GM23338 (cell line): ENCODE results near the gene NFKB1. TPM values are rescaled to one million over a fixed set of nuclear protein-coding genes. Genes with fewer than 3 reads are reported as not detected.

ENCODE experiments used
- ATAC-seq: fragments of 200-7000 bp; cut with Tn5 transposase; 3 replicates; pipeline ENCODE4 v1.9.1; 2020
- DNase-seq: peaks from one replicate; pipeline ENCODE4 v3.0.0-alpha.2; 2015; ENCODE audit warnings: low spot score
- H2AFZ ChIP-seq: fragments of 200-600 bp; sonication (generic); 2 replicates; pipeline ENCODE4 v1.8.0; 2016; ENCODE audit warnings: antibody characterized with exemption, mild to moderate bottlenecking, moderate library complexity
- H3F3A ChIP-seq: fragments of 200-600 bp; sonication (generic); replicated peaks from 2 replicates; pipeline ENCODE4 v1.8.0; 2017; ENCODE audit warnings: antibody characterized with exemption, mixed run types, low read depth
- H3K27ac ChIP-seq: fragments of 200-600 bp; sonication (generic); 2 replicates; pipeline ENCODE4 v1.6.1; 2016; ENCODE audit warnings: low read depth
- H3K27me3 ChIP-seq: fragments of 200-600 bp; sonication (generic); 2 replicates; pipeline ENCODE4 v1.8.0; 2016; ENCODE audit warnings: mild to moderate bottlenecking, mixed run types, moderate library complexity; ENCODE audit not compliant: insufficient read depth
- H3K36me3 ChIP-seq: fragments of 200-600 bp; sonication (generic); 2 replicates; pipeline ENCODE4 v1.8.0; 2016; ENCODE audit warnings: mild to moderate bottlenecking; ENCODE audit not compliant: insufficient read depth
- H3K4me1 ChIP-seq: fragments of 200-600 bp; sonication (generic); 2 replicates; pipeline ENCODE4 v1.8.0; 2016; ENCODE audit warnings: mild to moderate bottlenecking, moderate library complexity; ENCODE audit not compliant: insufficient read depth
- H3K4me2 ChIP-seq: fragments of 200-600 bp; sonication (generic); 2 replicates; pipeline ENCODE4 v1.7.1; 2017; ENCODE audit warnings: mixed run types
- H3K4me3 ChIP-seq: fragments of 200-600 bp; sonication (generic); 2 replicates; pipeline ENCODE4 v1.6.1; 2016; ENCODE audit warnings: mixed run types
- H3K79me2 ChIP-seq: fragments of 200-600 bp; sonication (generic); replicated peaks from 2 replicates; pipeline ENCODE4 v1.8.0; 2017; ENCODE audit warnings: mild to moderate bottlenecking; ENCODE audit not compliant: insufficient read depth
- H3K9me2 ChIP-seq: fragments of 200-600 bp; sonication (generic); 2 replicates; pipeline ENCODE4 v1.8.0; 2017; ENCODE audit not compliant: insufficient read depth
- H4K20me1 ChIP-seq: fragments of 200-600 bp; sonication (generic); replicated peaks from 2 replicates; pipeline ENCODE4 v1.8.0; 2017; ENCODE audit warnings: mild to moderate bottlenecking; ENCODE audit not compliant: insufficient read depth
- H3K27ac Mint-ChIP-seq: 2 replicates; pipeline ENCODE4 v1.8.0; 2020; ENCODE audit warnings: inconsistent platforms, mild to moderate bottlenecking, moderate library complexity, mixed read lengths
- H3K27me3 Mint-ChIP-seq: 3 replicates; pipeline ENCODE4 v1.8.0; 2022; ENCODE audit warnings: low read depth, mild to moderate bottlenecking, moderate library complexity, mixed read lengths, inconsistent platforms; ENCODE audit not compliant: insufficient read depth, poor library complexity
- H3K36me3 Mint-ChIP-seq: 3 replicates; pipeline ENCODE4 v1.8.0; 2021; ENCODE audit warnings: low read depth, mild to moderate bottlenecking, inconsistent platforms, moderate library complexity, mixed read lengths
- H3K4me1 Mint-ChIP-seq: 3 replicates; pipeline ENCODE4 v1.8.0; 2020; ENCODE audit warnings: mild to moderate bottlenecking, inconsistent platforms, mixed read lengths
- H3K4me3 Mint-ChIP-seq: 3 replicates; pipeline ENCODE4 v1.8.0; 2021; ENCODE audit warnings: moderate library complexity, mild to moderate bottlenecking, inconsistent platforms, mixed read lengths
- H3K9me3 Mint-ChIP-seq: 3 replicates; pipeline ENCODE4 v1.8.0; 2020; ENCODE audit warnings: moderate library complexity, mild to moderate bottlenecking, inconsistent platforms, mixed read lengths
- CREB1 ChIP-seq: fragments of 250-450 bp; sonication (Bioruptor Pico); IDR thresholded peaks from 2 replicates; pipeline ENCODE4 v1.5.0; 2020; ENCODE audit warnings: low read depth, mild to moderate bottlenecking, moderate library complexity
- CTCF ChIP-seq, 2 experiments: fragments of 200-600 bp in 1 of 2; sonication (generic) in 1 of 2; conservative IDR thresholded peaks; 2 replicates each; pipeline versions ENCODE4 v1.5.1 to v1.6.1; 2016 to 2017; ENCODE audit warnings: antibody characterized with exemption in 2 of 2, low read depth in 2 of 2, mild to moderate bottlenecking in 2 of 2, moderate library complexity in 1 of 2
- ETS1 ChIP-seq: IDR thresholded peaks from 2 replicates; pipeline ENCODE4 v1.6.1; 2016; ENCODE audit warnings: antibody characterized with exemption
- EZH2 ChIP-seq: fragments of 200-600 bp; sonication (generic); IDR thresholded peaks from one replicate; pipeline ENCODE4 v1.8.0; 2017; ENCODE audit warnings: antibody characterized with exemption, mild to moderate bottlenecking, low read depth; ENCODE audit not compliant: unreplicated experiment
- EZH2phosphoT487 ChIP-seq: fragments of 200-600 bp; sonication (generic); IDR thresholded peaks from one replicate; pipeline ENCODE4 v1.8.1; 2018; ENCODE audit warnings: antibody characterized with exemption; ENCODE audit not compliant: unreplicated experiment
- JUNB ChIP-seq: IDR thresholded peaks from one replicate; pipeline ENCODE4 v1.6.1; 2016; ENCODE audit warnings: antibody characterized with exemption; ENCODE audit not compliant: unreplicated experiment
- NANOG ChIP-seq: IDR thresholded peaks from 2 replicates; pipeline ENCODE4 v1.6.1; 2016; ENCODE audit warnings: antibody characterized with exemption, borderline replicate concordance
- POLR2AphosphoS5 ChIP-seq: IDR thresholded peaks from 2 replicates; pipeline ENCODE4 v1.6.1; 2016; ENCODE audit warnings: antibody characterized with exemption, low read depth
- STAT1 ChIP-seq: IDR thresholded peaks from one replicate; pipeline ENCODE4 v1.6.1; 2016; ENCODE audit warnings: antibody characterized with exemption; ENCODE audit not compliant: unreplicated experiment
- ZNF114 ChIP-seq: fragments of 250-450 bp; sonication (Bioruptor Pico); IDR thresholded peaks from 2 replicates; pipeline ENCODE4 v1.5.0; 2020; ENCODE audit warnings: mild to moderate bottlenecking, moderate library complexity
- ZNF331 ChIP-seq: fragments of 250-450 bp; sonication (Bioruptor Pico); IDR thresholded peaks from 2 replicates; pipeline ENCODE4 v1.5.0; 2020; ENCODE audit warnings: low read depth, mild to moderate bottlenecking, moderate library complexity
- polyA plus RNA-seq: library from polyadenylated mRNA; unstranded; fragments of >200 nt; fragmentation: Nextera tagmentation; extraction: Ambion mirVana; gene quantifications from 2 replicates; pipeline ENCODE4 v1.2.1, GENCODE V29; 2016
- total RNA-seq: library from RNA; depleted of rRNA; stranded (reverse); fragments of >200 nt; shearing (Covaris generic); gene quantifications from 2 replicates; pipeline ENCODE4 v1.2.3, GENCODE V29; 2014
- TF ChIP-seq, protein P1 (sequence below): fragments of 250-450 bp; sonication (Bioruptor Pico); IDR thresholded peaks from 2 replicates; pipeline ENCODE4 v1.5.0; 2020; ENCODE audit warnings: mild to moderate bottlenecking, moderate library complexity
- TF ChIP-seq, protein P2 (sequence below): IDR thresholded peaks from one replicate; pipeline ENCODE4 v1.6.1; 2018; ENCODE audit warnings: antibody characterized with exemption; ENCODE audit not compliant: unreplicated experiment

NFKB1 gene
- total and polyA plus RNA-seq, 2 experiments from 2014 or later, result 0.82 to 4.6 TPM

DNA sequence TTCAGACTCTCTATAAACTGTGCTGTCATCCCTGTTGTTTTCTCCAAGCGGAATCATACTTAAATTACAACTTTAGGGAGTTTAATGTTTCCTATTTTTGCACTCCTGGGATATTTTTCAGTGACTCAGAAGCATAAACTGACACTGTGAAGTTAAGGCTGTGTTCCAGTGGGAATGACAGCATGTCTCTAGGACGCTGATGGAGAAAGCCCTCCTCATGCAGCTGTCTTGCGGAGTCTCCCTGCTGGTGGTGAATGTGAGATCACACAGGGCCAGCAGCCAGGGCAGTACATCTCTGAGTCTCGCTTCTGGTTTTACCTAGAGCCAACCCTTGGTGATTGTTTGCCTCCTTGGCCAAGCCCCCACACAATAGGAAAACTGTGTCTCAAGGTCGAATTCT lies 53.3 kb downstream of the NFKB1 start:
- no peaks in the 10 kb centered on the region for H3F3A ChIP-seq
- no peak overlapping the region for H2AFZ ChIP-seq
- no peaks in the 10 kb centered on the region for H3K79me2 ChIP-seq
- H3K9me3 Mint-ChIP-seq, result no peaks in the 10 kb centered on the region
- no peaks in the 10 kb centered on the region for H3K36me3 Mint-ChIP-seq
- peaks cover 3% of the 10 kb centered on the region; the same call in 2 of the 3 replicates for H3K4me1 Mint-ChIP-seq
- no peaks in the 10 kb centered on the region for H3K4me1 ChIP-seq
- no peak for DNase-seq
- H3K27me3 ChIP-seq, result no peaks in the 10 kb centered on the region
- no peak overlapping the region for H3K27ac Mint-ChIP-seq
- no peak overlapping the region for H3K4me2 ChIP-seq
- H3K27ac ChIP-seq, result no peak overlapping the region
- peak; percentile 92 for ATAC-seq
- no peaks in the 10 kb centered on the region for H4K20me1 ChIP-seq
- no peak overlapping the region for H3K4me3 Mint-ChIP-seq
- H3K36me3 ChIP-seq, result no peaks in the 10 kb centered on the region
- H3K9me2 ChIP-seq, result no peaks in the 10 kb centered on the region
- TF ChIP-seq ZNF114 (CRISPR knock-in tag) (no peak), CTCF (conservative IDR thresholded peaks at IDR 0.05; ENCODE audit: low read depth in 2 of 2) (no peak), ETS1 (no peak), POLR2AphosphoS5 (no peak), JUNB (no peak), CREB1 (CRISPR knock-in tag) (no peak), ZNF331 (CRISPR knock-in tag) (no peak), EZH2phosphoT487 (no peak), EZH2 (no peak), STAT1 (no peak), NANOG (no peak)
- TF ChIP-seq, protein P1, sequence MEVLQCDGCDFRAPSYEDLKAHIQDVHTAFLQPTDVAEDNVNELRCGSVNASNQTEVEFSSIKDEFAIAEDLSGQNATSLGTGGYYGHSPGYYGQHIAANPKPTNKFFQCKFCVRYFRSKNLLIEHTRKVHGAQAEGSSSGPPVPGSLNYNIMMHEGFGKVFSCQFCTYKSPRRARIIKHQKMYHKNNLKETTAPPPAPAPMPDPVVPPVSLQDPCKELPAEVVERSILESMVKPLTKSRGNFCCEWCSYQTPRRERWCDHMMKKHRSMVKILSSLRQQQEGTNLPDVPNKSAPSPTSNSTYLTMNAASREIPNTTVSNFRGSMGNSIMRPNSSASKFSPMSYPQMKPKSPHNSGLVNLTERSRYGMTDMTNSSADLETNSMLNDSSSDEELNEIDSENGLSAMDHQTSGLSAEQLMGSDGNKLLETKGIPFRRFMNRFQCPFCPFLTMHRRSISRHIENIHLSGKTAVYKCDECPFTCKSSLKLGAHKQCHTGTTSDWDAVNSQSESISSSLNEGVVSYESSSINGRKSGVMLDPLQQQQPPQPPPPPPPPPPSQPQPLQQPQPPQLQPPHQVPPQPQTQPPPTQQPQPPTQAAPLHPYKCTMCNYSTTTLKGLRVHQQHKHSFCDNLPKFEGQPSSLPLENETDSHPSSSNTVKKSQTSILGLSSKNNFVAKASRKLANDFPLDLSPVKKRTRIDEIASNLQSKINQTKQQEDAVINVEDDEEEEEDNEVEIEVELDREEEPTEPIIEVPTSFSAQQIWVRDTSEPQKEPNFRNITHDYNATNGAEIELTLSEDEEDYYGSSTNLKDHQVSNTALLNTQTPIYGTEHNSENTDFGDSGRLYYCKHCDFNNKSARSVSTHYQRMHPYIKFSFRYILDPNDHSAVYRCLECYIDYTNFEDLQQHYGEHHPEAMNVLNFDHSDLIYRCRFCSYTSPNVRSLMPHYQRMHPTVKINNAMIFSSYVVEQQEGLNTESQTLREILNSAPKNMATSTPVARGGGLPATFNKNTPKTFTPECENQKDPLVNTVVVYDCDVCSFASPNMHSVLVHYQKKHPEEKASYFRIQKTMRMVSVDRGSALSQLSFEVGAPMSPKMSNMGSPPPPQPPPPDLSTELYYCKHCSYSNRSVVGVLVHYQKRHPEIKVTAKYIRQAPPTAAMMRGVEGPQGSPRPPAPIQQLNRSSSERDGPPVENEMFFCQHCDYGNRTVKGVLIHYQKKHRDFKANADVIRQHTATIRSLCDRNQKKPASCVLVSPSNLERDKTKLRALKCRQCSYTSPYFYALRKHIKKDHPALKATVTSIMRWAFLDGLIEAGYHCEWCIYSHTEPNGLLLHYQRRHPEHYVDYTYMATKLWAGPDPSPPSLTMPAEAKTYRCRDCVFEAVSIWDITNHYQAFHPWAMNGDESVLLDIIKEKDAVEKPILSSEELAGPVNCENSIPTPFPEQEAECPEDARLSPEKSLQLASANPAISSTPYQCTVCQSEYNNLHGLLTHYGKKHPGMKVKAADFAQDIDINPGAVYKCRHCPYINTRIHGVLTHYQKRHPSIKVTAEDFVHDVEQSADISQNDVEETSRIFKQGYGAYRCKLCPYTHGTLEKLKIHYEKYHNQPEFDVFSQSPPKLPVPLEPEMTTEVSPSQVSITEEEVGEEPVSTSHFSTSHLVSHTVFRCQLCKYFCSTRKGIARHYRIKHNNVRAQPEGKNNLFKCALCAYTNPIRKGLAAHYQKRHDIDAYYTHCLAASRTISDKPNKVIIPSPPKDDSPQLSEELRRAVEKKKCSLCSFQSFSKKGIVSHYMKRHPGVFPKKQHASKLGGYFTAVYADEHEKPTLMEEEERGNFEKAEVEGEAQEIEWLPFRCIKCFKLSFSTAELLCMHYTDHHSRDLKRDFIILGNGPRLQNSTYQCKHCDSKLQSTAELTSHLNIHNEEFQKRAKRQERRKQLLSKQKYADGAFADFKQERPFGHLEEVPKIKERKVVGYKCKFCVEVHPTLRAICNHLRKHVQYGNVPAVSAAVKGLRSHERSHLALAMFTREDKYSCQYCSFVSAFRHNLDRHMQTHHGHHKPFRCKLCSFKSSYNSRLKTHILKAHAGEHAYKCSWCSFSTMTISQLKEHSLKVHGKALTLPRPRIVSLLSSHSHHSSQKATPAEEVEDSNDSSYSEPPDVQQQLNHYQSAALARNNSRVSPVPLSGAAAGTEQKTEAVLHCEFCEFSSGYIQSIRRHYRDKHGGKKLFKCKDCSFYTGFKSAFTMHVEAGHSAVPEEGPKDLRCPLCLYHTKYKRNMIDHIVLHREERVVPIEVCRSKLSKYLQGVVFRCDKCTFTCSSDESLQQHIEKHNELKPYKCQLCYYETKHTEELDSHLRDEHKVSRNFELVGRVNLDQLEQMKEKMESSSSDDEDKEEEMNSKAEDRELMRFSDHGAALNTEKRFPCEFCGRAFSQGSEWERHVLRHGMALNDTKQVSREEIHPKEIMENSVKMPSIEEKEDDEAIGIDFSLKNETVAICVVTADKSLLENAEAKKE, result no peak
- TF ChIP-seq, protein P2, sequence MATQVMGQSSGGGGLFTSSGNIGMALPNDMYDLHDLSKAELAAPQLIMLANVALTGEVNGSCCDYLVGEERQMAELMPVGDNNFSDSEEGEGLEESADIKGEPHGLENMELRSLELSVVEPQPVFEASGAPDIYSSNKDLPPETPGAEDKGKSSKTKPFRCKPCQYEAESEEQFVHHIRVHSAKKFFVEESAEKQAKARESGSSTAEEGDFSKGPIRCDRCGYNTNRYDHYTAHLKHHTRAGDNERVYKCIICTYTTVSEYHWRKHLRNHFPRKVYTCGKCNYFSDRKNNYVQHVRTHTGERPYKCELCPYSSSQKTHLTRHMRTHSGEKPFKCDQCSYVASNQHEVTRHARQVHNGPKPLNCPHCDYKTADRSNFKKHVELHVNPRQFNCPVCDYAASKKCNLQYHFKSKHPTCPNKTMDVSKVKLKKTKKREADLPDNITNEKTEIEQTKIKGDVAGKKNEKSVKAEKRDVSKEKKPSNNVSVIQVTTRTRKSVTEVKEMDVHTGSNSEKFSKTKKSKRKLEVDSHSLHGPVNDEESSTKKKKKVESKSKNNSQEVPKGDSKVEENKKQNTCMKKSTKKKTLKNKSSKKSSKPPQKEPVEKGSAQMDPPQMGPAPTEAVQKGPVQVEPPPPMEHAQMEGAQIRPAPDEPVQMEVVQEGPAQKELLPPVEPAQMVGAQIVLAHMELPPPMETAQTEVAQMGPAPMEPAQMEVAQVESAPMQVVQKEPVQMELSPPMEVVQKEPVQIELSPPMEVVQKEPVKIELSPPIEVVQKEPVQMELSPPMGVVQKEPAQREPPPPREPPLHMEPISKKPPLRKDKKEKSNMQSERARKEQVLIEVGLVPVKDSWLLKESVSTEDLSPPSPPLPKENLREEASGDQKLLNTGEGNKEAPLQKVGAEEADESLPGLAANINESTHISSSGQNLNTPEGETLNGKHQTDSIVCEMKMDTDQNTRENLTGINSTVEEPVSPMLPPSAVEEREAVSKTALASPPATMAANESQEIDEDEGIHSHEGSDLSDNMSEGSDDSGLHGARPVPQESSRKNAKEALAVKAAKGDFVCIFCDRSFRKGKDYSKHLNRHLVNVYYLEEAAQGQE, result no peak
- H3K27me3 Mint-ChIP-seq, result no peaks in the 10 kb centered on the region
- no peak overlapping the region for H3K4me3 ChIP-seq
